PC-3 (cell line): Measurements from ENCODE around the gene CNTNAP2.

Source experiments
- EZH2 ChIP-seq: fragments of 300-600 bp; sonication (generic); IDR thresholded peaks from one replicate; pipeline ENCODE4 v1.6.1; 2017; ENCODE audit warnings: antibody characterized with exemption, mild to moderate bottlenecking, low read length; ENCODE audit not compliant: unreplicated experiment
- EZH2phosphoT487 ChIP-seq: fragments of 300-600 bp; sonication (generic); IDR thresholded peaks from 2 replicates; pipeline ENCODE4 v1.6.1; 2018; ENCODE audit warnings: mild to moderate bottlenecking, antibody characterized with exemption, low read length, borderline replicate concordance
- TF ChIP-seq, protein P1 (sequence below): fragments of 300-600 bp; sonication (generic); conservative IDR thresholded peaks from 2 replicates; pipeline ENCODE4 v1.5.1; 2017; ENCODE audit warnings: antibody characterized with exemption, low read depth, mild to moderate bottlenecking, low read length

DNA sequence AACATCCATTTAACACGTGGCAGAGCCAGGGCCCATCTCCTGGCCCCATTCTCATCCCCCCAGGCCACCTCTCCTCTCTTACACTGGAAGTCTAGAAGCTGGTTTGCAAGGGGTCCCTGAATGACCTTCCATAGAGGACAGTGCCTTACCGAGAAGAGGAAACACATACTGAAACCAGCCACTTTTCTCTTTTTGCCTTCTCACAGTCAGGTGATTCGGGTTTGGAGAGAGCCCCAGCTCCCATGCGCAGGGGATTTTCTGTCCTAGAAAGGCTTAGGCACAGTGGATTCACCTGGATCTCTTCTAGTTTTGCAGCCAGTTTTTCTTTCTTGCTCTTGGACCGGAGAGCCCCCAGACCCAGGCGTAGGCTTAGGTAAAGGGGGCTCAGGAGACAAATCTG lies 2139.8 kb downstream of the CNTNAP2 start:
- TF ChIP-seq, protein P1, sequence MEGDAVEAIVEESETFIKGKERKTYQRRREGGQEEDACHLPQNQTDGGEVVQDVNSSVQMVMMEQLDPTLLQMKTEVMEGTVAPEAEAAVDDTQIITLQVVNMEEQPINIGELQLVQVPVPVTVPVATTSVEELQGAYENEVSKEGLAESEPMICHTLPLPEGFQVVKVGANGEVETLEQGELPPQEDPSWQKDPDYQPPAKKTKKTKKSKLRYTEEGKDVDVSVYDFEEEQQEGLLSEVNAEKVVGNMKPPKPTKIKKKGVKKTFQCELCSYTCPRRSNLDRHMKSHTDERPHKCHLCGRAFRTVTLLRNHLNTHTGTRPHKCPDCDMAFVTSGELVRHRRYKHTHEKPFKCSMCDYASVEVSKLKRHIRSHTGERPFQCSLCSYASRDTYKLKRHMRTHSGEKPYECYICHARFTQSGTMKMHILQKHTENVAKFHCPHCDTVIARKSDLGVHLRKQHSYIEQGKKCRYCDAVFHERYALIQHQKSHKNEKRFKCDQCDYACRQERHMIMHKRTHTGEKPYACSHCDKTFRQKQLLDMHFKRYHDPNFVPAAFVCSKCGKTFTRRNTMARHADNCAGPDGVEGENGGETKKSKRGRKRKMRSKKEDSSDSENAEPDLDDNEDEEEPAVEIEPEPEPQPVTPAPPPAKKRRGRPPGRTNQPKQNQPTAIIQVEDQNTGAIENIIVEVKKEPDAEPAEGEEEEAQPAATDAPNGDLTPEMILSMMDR: no peak
- TF ChIP-seq EZH2phosphoT487: no peak
- TF ChIP-seq EZH2: no peak
